Activated T-cell treated with anti-CD3 and anti-CD28 coated beads, Interleukin-2, amount 50 U/mL, for 24 hours (primary cell): ENCODE results near the gene MAPK7.
A peak's percentile ranks its signal among the peaks of the same experiment; 100 is the strongest.

ENCODE experiments used
- DNase-seq: peaks from one replicate; pipeline ENCODE4 v3.0.0-alpha.2; 2020
- H3K27ac Mint-ChIP-seq: 2 replicates; pipeline ENCODE4 v1.8.0; 2020; ENCODE audit warnings: mild to moderate bottlenecking, mixed read lengths
- H3K27me3 Mint-ChIP-seq: 2 replicates; pipeline ENCODE4 v1.8.0; 2020; ENCODE audit warnings: mixed read lengths
- H3K36me3 Mint-ChIP-seq: 2 replicates; pipeline ENCODE4 v1.8.0; 2020; ENCODE audit warnings: low read depth, mixed read lengths
- H3K4me1 Mint-ChIP-seq: 2 replicates; pipeline ENCODE4 v1.8.0; 2020; ENCODE audit warnings: low read depth, mixed read lengths
- H3K4me3 Mint-ChIP-seq: 2 replicates; pipeline ENCODE4 v1.8.0; 2020; ENCODE audit warnings: mild to moderate bottlenecking, moderate library complexity, mixed read lengths
- H3K9me3 Mint-ChIP-seq: 2 replicates; pipeline ENCODE4 v1.8.0; 2020; ENCODE audit warnings: mixed read lengths

The MAPK7 gene

DNA sequence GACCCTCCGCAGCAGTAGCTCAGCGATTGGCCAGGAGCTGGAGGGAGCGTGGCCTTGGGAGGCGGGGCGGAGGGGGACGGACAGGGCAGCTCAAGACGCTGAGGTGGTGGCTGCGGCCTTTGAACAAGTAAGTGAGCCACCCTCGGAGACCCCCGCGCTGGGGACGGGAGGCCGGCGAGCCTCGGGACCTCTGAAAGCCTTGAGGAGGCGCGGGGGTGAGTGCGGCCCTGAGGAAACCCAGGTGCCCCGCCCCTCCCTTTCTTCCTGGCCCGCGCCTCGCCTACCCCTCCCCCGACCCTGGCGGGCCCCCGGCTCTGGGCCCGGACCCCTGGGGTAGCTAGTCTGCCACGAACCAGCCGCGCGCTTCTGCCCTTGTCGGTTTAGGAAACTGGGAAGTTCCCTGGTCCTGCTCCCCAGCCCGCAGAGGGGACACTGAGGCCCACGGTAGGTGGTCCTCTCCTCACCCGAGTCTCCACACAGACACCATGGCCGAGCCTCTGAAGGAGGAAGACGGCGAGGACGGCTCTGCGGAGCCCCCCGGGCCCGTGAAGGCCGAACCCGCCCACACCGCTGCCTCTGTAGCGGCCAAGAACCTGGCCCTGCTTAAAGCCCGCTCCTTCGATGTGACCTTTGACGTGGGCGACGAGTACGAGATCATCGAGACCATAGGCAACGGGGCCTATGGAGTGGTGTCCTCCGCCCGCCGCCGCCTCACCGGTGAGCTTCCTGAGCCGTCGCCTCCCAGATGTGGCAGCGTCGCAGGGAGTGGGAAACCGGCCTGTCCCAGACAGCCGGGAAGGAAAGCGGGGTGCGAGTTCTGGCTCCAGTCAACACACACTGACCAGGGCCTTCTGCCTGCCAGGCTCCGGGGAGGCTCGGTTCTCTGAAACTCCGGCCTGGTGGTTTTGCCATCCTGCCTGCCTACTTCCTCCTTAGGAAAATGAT is at the start of gene MAPK7:
TSS of gene MAPK7 (plus strand) at position 83 of the 945 bp plus-strand sequence. CDS start at position 486, 403 bp downstream.
- Mint-ChIP-seq H3K9me3 (no peaks in the 10 kb centered on the region), H3K27ac (peak within 1 kb of the TSS; percentile 99), H3K4me1 (peaks cover 17% of the 10 kb centered on the region), H3K4me3 (peak within 1 kb of the TSS; percentile 95), H3K27me3 (no peaks in the 10 kb centered on the region), H3K36me3 (peaks cover 36% of the 10 kb centered on the region)
- no peak for DNase-seq

DNA sequence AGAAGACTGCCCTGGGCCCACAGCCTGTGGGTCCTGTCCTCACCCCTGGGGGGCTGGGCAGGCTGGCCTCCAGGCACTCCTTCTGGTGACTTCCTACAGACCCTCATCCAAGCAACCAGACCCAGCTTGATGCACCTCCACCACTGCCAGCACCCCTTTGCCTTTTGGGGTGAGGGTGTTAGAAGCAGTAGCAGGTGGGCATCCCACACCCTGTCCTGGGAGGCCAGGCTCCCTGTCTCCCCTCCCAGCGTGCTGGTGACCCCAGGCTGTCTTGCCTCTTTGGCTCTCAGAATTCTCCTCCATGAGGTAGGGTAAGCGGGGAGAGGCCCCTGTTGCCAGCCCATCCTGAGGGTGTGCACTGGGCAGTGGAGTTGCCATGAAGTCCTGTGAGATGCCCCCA is 49.2 kb upstream of the MAPK7 start:
- H3K4me1 Mint-ChIP-seq, result peaks cover 4% of the 10 kb centered on the region
- peaks cover 7% of the 10 kb centered on the region for H3K9me3 Mint-ChIP-seq
- H3K27ac Mint-ChIP-seq, result no peak overlapping the region
- no peak overlapping the region for H3K4me3 Mint-ChIP-seq
- no peak for DNase-seq
- no peaks in the 10 kb centered on the region for H3K27me3 Mint-ChIP-seq
- no peaks in the 10 kb centered on the region for H3K36me3 Mint-ChIP-seq

DNA sequence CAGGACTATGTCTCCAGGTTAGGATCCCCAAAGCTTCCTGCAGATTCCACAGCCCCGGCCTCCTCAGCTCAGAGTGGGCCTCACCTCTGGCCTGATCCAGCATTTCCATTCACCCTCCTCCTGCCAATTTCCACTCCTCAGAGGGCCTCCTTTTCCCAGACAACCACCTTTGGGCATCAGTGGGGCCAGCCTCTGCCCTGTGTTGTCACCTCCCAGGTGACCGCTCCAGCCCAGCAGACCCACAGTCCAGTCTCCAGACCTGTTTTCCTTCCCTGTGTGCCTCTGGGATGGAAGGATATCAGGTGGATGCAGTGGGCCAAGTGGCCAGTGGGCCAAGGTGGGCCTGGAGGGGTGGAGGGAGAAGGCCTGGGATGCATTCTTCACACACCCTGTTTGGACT is 48.5 kb upstream of the MAPK7 start:
- no peaks in the 10 kb centered on the region for H3K36me3 Mint-ChIP-seq
- peaks cover 7% of the 10 kb centered on the region for H3K9me3 Mint-ChIP-seq
- H3K4me1 Mint-ChIP-seq, result peaks cover 4% of the 10 kb centered on the region
- H3K27me3 Mint-ChIP-seq, result peaks cover 2% of the 10 kb centered on the region
- no peak overlapping the region for H3K4me3 Mint-ChIP-seq
- no peak for DNase-seq
- no peak overlapping the region for H3K27ac Mint-ChIP-seq

GRCh38 chr17:19330271-19330670 is 48.0 kb upstream of the MAPK7 start:
- no peak for DNase-seq

DNA sequence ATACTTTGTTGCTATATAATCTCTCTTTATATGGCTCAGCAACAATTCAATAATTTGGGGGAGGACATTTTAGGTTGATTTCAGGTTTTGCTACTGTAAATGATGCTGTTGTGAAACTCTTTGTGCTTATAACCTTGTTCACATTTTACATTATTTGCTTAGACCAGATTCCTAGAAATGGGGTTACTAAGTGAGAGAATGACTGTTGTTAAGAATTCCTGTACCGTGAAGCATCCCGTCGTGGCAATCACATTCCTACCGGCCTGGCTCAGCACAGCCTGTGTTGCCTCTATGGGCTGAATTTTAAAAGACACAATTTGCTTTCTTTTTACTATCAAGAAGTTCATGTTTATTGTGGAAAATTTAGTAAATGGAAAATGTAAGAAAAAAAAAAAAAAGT is 47.2 kb upstream of the MAPK7 start:
- no peak for DNase-seq
- Mint-ChIP-seq H3K36me3 (no peaks in the 10 kb centered on the region), H3K4me3 (no peak overlapping the region), H3K9me3 (no peaks in the 10 kb centered on the region), H3K4me1 (peaks cover 4% of the 10 kb centered on the region), H3K27ac (no peak overlapping the region), H3K27me3 (peaks cover 11% of the 10 kb centered on the region)

More at GRCh38 chr17:19330271-19330670, 48.0 kb upstream of the MAPK7 start:
- Mint-ChIP-seq H3K36me3 (no peaks in the 10 kb centered on the region), H3K4me3 (no peak overlapping the region), H3K9me3 (peaks cover 3% of the 10 kb centered on the region), H3K4me1 (peaks cover 4% of the 10 kb centered on the region), H3K27me3 (peaks cover 3% of the 10 kb centered on the region), H3K27ac (no peak overlapping the region)

- peaks cover 14% of the 10 kb centered on the region for H3K27me3 Mint-ChIP-seq
- no peak overlapping the region for H3K27ac Mint-ChIP-seq
Measured at GRCh38 chr17:19331543-19332245, 46.6 kb upstream of the MAPK7 start.

DNA sequence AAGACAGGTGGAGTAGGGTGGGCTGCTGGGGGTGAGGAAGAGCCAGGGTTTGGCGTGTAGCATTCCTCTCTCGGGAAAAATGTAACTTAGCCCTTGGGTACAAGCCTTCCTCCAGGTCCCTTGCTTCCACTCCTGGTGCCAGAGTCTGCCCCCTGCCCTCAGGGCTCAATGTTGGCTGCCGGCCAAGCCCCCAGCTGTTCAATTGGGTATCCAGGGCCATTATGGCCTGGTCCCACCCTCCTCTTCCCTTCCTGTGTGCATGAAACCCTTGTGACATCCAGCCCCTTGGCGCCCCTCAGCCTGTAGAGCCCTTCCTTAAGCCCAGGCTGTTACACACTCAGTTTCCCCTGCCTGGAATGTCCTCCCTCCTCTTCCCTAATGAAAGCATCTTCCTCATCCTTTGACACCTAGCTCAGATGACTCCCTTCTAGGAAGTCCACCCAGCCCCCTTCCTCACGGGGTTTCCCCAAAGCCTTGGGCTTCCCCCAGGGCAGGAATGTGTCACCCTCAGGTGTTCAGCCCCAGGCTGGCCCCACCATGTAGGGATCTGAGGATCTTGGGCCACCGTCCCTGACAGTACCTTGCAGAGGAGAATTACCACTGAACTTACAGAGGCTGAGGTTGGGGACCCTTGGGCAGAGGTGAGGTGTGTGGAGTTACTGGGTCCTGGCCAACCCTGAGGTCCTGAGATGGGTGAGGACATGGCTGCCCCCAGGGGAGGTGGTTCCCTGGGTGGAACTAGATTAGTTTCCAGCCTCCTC is 45.7 kb upstream of the MAPK7 start:
- H3K4me3 Mint-ChIP-seq, result no peak overlapping the region
- peaks cover 4% of the 10 kb centered on the region for H3K4me1 Mint-ChIP-seq
- H3K27me3 Mint-ChIP-seq, result peaks cover 23% of the 10 kb centered on the region
- no peak for DNase-seq
- H3K27ac Mint-ChIP-seq, result no peak overlapping the region
- H3K36me3 Mint-ChIP-seq, result no peaks in the 10 kb centered on the region
- no peaks in the 10 kb centered on the region for H3K9me3 Mint-ChIP-seq

More at GRCh38 chr17:19331543-19332245, 46.6 kb upstream of the MAPK7 start:
- Mint-ChIP-seq H3K4me3 (no peak overlapping the region), H3K36me3 (no peaks in the 10 kb centered on the region), H3K4me1 (peaks cover 4% of the 10 kb centered on the region), H3K9me3 (no peaks in the 10 kb centered on the region)
- DNase-seq, result no peak

DNA sequence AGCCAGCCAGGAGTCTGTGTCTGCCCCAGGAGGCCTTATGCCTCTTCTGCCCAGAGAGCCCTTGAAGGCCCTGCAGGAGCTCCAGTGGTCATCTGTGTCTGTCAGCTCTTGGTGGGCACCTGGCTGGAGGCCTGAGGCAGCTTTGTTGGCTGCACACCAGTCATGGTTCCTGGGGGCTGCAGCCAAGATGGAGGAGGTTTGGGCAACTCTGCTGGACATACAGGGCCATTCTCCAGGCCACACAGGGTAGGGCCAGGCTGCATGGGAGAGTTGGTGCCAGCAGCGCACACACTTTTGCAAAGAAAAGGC is 45.2 kb upstream of the MAPK7 start:
- Mint-ChIP-seq H3K27ac (no peak overlapping the region), H3K27me3 (peaks cover 23% of the 10 kb centered on the region), H3K4me1 (peaks cover 4% of the 10 kb centered on the region), H3K36me3 (no peaks in the 10 kb centered on the region), H3K9me3 (no peaks in the 10 kb centered on the region), H3K4me3 (no peak overlapping the region)
- no peak for DNase-seq

GRCh38 chr17:19333736-19334290 is 44.5 kb upstream of the MAPK7 start:
- Mint-ChIP-seq H3K4me1 (peaks cover 4% of the 10 kb centered on the region), H3K27ac (no peak overlapping the region), H3K27me3 (peaks cover 29% of the 10 kb centered on the region), H3K9me3 (no peaks in the 10 kb centered on the region), H3K36me3 (no peaks in the 10 kb centered on the region), H3K4me3 (no peak overlapping the region)
- DNase-seq, result no peak

GRCh38 chr17:19334331-19334730 is 44.0 kb upstream of the MAPK7 start:
- no peaks in the 10 kb centered on the region for H3K9me3 Mint-ChIP-seq
- peaks cover 33% of the 10 kb centered on the region for H3K27me3 Mint-ChIP-seq
- H3K27ac Mint-ChIP-seq, result no peak overlapping the region

DNA sequence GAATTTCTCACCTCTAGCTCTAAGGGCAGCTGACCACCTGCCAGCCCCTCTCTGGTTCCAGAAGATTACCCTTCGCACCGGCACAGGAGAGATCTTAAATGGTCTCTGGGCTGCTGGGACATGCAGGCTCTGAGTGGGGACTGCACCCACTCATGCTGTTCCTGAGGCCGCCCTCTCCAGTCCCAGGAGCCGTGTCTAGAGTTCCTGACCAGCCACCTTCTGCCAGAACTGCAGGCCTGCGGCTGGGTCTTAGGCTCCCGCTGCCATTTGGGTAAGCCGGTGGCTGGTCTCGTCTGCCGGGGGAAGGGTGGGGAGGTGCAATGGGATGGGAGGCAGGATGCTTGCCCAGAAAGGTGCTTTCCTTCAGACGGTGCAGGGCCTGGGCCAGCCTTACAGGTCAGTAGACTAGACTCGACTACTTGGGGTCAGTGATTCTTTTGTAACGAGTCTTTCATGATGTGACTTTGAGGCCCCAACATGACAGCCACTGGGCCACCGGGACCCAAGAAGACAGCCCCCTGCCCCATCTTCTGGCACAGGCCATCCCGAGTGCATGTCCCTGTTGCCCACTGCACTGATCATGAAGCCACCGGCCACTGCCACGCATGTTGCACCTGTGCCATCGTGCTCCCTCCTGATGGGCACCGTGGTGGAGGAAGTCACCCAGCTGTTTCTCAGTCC is 42.2 kb upstream of the MAPK7 start:
- peaks cover 4% of the 10 kb centered on the region for H3K4me1 Mint-ChIP-seq
- no peak overlapping the region for H3K4me3 Mint-ChIP-seq
- no peak overlapping the region for H3K27ac Mint-ChIP-seq
- no peaks in the 10 kb centered on the region for H3K9me3 Mint-ChIP-seq
- no peak for DNase-seq
- no peaks in the 10 kb centered on the region for H3K36me3 Mint-ChIP-seq
- H3K27me3 Mint-ChIP-seq, result peaks cover 40% of the 10 kb centered on the region

More at GRCh38 chr17:19334331-19334730, 44.0 kb upstream of the MAPK7 start:
- no peak for DNase-seq
- H3K36me3 Mint-ChIP-seq, result no peaks in the 10 kb centered on the region
- no peak overlapping the region for H3K4me3 Mint-ChIP-seq
- H3K4me1 Mint-ChIP-seq, result peaks cover 4% of the 10 kb centered on the region

DNA sequence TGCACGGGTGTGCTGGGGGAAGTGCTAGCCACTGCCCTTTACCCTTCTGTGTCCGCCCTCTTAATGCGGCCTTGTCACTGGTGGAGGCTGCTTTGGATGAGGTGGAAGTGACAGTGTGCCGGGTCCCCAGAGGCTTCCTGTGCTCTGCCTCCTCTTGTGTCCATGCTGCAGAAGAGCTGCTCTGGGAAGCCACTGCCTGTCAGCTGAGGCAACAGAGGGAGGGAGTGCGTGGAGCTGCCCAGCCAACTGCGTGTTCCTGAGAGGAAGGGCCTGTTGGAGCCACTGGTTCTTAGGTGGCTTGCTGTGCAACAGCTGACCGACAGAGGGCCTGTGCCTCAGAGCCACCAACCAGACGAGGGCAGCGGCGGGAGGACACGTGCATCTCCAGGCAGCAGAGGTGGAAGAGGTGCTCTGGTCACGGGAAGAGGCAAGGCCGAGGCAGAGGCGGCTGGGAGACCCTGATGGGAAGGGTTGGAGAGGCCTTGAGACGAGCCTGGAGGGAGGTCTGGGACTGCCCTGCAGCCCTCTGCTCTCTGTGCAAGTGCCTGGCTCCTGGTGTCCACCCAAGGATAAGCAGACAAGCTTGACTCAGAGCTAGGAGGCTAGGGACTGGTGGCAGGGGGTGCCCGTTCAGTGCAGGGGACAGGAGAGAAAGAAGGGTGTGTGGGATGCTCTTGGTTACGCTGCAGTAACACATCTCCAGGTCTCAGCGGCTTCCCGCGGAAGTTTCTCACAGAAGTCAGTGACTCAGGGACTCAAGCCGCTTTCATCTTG is 41.2 kb upstream of the MAPK7 start:
- Mint-ChIP-seq H3K9me3 (no peaks in the 10 kb centered on the region), H3K4me1 (peaks cover 4% of the 10 kb centered on the region), H3K27me3 (peaks cover 51% of the 10 kb centered on the region), H3K36me3 (no peaks in the 10 kb centered on the region), H3K27ac (no peak overlapping the region), H3K4me3 (no peak overlapping the region)
- DNase-seq, result no peak

- Mint-ChIP-seq H3K4me3 (no peak overlapping the region), H3K36me3 (no peaks in the 10 kb centered on the region), H3K9me3 (no peaks in the 10 kb centered on the region), H3K27me3 (peaks cover 53% of the 10 kb centered on the region), H3K4me1 (peaks cover 2% of the 10 kb centered on the region), H3K27ac (no peak overlapping the region)
- no peak for DNase-seq
Measured at GRCh38 chr17:19337712-19338023, 40.6 kb upstream of the MAPK7 start.
